ENCODE data around the gene MED15. TPM values are rescaled to one million over a fixed set of nuclear protein-coding genes. Genes with fewer than 3 reads are reported as not detected.
A peak's percentile ranks its signal among the peaks of the same experiment; 100 is the strongest.

MED15 gene
- total and polyA plus RNA-seq, 10 donors = 32.2 to 162 (median 89.7) TPM

GRCh38 chr22:20459862-20460261, 47.5 kb upstream of the MED15 start:
- intact Hi-C loops (cut with DNase I; ENCODE audit: low total_unique reads) = loop anchor here (5.0 kb wide), 2 partner anchors 37 to 43 kb away; partner anchors contain the start of gene KLHL22
- H3K27ac ChIP-seq = no peak overlapping the region
- peaks cover 0 to 52% (median 3%) of the 10 kb centered on the region in 6 donors for H3K36me3 ChIP-seq
- no peak overlapping the region for H3K4me3 ChIP-seq
- no peaks in the 10 kb centered on the region for H3K27me3 ChIP-seq (replicated peaks in 1 of 7)
- H3K4me1 ChIP-seq = peaks cover 9 to 63% (median 43%) of the 10 kb centered on the region in 6 donors
- WGBS, 5 donors = 86 to 98% (median 90%) methylated on average over 4 of the region's 4 CpGs
- H3K9me3 ChIP-seq = no peaks in the 10 kb centered on the region
- TF ChIP-seq CTCF (IDR thresholded peaks at IDR 0.05 in 8 of 11, conservative IDR thresholded peaks at IDR 0.05 in 3 of 11) (no peak), POLR2A (IDR thresholded peaks at IDR 0.05) (no peak), POLR2AphosphoS5 (IDR thresholded peaks at IDR 0.05) (no peak)
- DNase-seq = peak; percentile 64

DNA sequence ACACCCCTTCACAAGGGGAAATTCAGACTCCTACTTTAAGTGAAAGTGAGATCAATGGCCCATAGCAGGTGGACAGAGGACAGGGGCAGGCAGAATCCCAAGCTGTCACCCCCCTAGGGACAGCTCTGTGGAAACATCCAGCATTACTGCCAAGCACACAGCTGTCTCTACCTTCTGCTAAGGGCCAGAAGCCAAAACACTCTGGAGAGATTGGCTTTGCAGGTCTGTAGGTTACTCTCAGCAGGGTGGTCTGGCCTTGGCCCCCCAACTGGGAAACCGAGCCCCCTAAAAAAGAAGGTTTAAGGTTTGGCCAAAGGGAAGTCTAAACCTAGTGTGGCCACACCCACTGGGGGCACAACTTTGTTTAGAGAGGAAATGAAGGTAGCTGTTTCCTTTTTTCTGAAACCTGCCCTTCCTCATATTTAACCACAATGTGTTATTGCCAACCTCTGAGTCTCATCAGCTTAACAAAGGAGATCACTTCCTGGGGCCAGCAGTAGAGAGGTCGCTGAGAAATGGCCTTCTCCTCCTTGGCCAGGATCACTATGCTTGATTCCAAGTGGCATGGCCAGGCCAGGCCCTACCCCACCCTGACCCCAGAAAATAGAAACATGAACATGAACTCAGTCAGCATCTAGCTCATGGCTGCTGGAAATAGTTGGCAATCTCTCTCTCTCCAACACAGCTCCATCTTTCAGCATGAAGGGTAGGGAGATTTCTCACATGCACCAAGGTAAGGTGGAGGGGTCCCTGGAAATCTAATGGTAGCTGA, 43.9 kb upstream of the MED15 start:
- Histone ChIP-seq H3K9me3 (no peaks in the 10 kb centered on the region), H3K27ac (peak overlapping the region; percentile 84 to 98 (median 90)), H3K36me3 (peaks cover 0 to 41% (median 1%) of the 10 kb centered on the region in 6 donors), H3K4me3 (peak overlapping the region in 1 of 8 donors; percentile 48), H3K4me1 (peaks cover 0 to 55% (median 37%) of the 10 kb centered on the region in 6 donors), H3K27me3 (replicated peaks in 1 of 7) (no peaks in the 10 kb centered on the region)
- TF ChIP-seq POLR2A (IDR thresholded peaks at IDR 0.05) (no peak), POLR2AphosphoS5 (IDR thresholded peaks at IDR 0.05) (peak in 1 of 3 donors; percentile 71)
- DNase-seq = peak; percentile 88
- intact Hi-C loops (cut with DNase I; ENCODE audit: low total_unique reads) = no loop called here
- 8 to 12% (median 10%) methylated on average over 2 of the region's 2 CpGs for WGBS, 5 donors

DNA sequence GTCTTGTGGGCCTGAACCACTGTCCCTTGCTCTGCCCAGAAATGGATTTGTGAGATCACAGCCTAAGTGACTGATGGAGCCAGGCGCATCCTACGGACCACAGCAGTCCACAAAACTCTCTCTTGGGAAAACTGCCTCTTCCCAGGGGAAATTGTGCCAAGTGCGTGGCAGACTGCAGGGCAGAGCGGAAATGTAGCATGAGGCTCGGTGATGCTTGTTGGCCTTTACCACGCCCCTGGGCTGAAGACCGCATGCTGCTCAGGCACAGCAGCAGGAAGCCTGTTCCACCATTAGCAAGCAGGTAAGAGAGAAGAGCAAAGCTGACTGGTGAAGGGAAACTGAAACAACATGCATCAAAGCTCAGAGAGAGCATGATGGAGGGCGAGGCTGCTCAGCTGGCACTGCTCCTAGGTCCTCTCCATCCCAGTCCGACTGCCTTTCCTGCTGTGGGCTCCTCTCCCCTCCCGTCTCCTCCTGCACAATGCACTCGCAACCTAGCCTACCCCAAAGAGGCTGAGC, 43.3 kb upstream of the MED15 start:
- no peaks in the 10 kb centered on the region for H3K27me3 ChIP-seq (replicated peaks in 1 of 7)
- peaks cover 0 to 39% (median 2%) of the 10 kb centered on the region in 6 donors for H3K36me3 ChIP-seq
- intact Hi-C loops (cut with DNase I; ENCODE audit: low total_unique reads) = no loop called here
- peak; percentile 89 for DNase-seq
- H3K9me3 ChIP-seq = no peaks in the 10 kb centered on the region
- peak overlapping the region in 1 of 8 donors; percentile 48 for H3K4me3 ChIP-seq
- TF ChIP-seq POLR2A (IDR thresholded peaks at IDR 0.05) (no peak), POLR2AphosphoS5 (IDR thresholded peaks at IDR 0.05) (peak; percentile 32 to 60 (median 39)), CTCF (IDR thresholded peaks at IDR 0.05 in 8 of 11, conservative IDR thresholded peaks at IDR 0.05 in 3 of 11) (no peak)
- 62 to 91% (median 68%) methylated on average over 10 to 11 of the region's 11 CpGs for whole genome bisulfite sequencing, 5 donors
- peak overlapping the region; percentile 84 to 98 (median 90) for H3K27ac ChIP-seq
- H3K4me1 ChIP-seq = peaks cover 0 to 55% (median 37%) of the 10 kb centered on the region in 6 donors

GRCh38 chr22:20464912-20465758, 42.3 kb upstream of the MED15 start:
- TF ChIP-seq CTCF (IDR thresholded peaks at IDR 0.05 in 8 of 11, conservative IDR thresholded peaks at IDR 0.05 in 3 of 11) (no peak), POLR2AphosphoS5 (IDR thresholded peaks at IDR 0.05) (peak in 1 of 3 donors; percentile 17), POLR2A (IDR thresholded peaks at IDR 0.05) (no peak)
- H3K27ac ChIP-seq = peak overlapping the region; percentile 84 to 98 (median 90)
- WGBS, 5 donors = 94 to 97% (median 95%) methylated on average over 26 to 32 of the region's 32 CpGs
- no peak overlapping the region for H3K4me3 ChIP-seq
- intact Hi-C loops (cut with DNase I; ENCODE audit: low total_unique reads) = no loop called here
- peaks cover 0 to 39% (median 3%) of the 10 kb centered on the region in 6 donors for H3K36me3 ChIP-seq
- H3K4me1 ChIP-seq = peaks cover 0 to 55% (median 37%) of the 10 kb centered on the region in 6 donors
- DNase-seq = peak; percentile 78
- no peaks in the 10 kb centered on the region for H3K27me3 ChIP-seq (replicated peaks in 1 of 7)
- H3K9me3 ChIP-seq = no peaks in the 10 kb centered on the region
